WTC11 (cell line): Measurements from ENCODE around the gene MOV10L1. TPM values are rescaled to one million over a fixed set of nuclear protein-coding genes. Genes with fewer than 3 reads are reported as not detected.

ENCODE experiments used
- ATAC-seq: fragments of 200-7000 bp; cut with Tn5 transposase; 2 replicates; pipeline ENCODE4 v1.10.0; 2021; ENCODE audit warnings: mild to moderate bottlenecking, moderate library complexity
- CTCF ChIA-PET: fragments of 300-600 bp; sonication (Branson Sonifier 250); formaldehyde crosslinking; loops from one replicate; lab custom pipeline; 2021; ENCODE audit warnings: antibody characterized with exemption; lab: Charles Lee
- POLR2A ChIA-PET: fragments of 350-600 bp; sonication (Branson Sonifier 250); formaldehyde crosslinking; loops from one replicate; lab custom pipeline; 2021; ENCODE audit warnings: antibody characterized with exemption; lab: Charles Lee
- DNase-seq: peaks from one replicate; pipeline ENCODE4 v3.0.0; 2021; ENCODE audit warnings: low spot score
- H3K27ac Mint-ChIP-seq: 2 replicates; pipeline ENCODE4 v1.8.0; 2021; ENCODE audit warnings: mixed read lengths
- H3K27me3 Mint-ChIP-seq: 2 replicates; pipeline ENCODE4 v1.8.0; 2021; ENCODE audit warnings: low read depth, mild to moderate bottlenecking, moderate library complexity, mixed read lengths
- H3K36me3 Mint-ChIP-seq: 2 replicates; pipeline ENCODE4 v1.8.0; 2021; ENCODE audit warnings: mixed read lengths
- H3K4me1 Mint-ChIP-seq: 2 replicates; pipeline ENCODE4 v1.8.0; 2022; ENCODE audit warnings: mixed read lengths
- H3K4me3 Mint-ChIP-seq: 2 replicates; pipeline ENCODE4 v1.8.0; 2021; ENCODE audit warnings: mild to moderate bottlenecking, moderate library complexity, mixed read lengths
- H3K9me3 Mint-ChIP-seq: 2 replicates; pipeline ENCODE4 v1.8.0; 2021; ENCODE audit warnings: mixed read lengths
- ARID4B ChIP-seq: sonication (generic); formaldehyde crosslinking; IDR thresholded peaks from 2 replicates; pipeline ENCODE4 v1.8.0; 2023; ENCODE audit warnings: missing genetic modification reagents, mild to moderate bottlenecking, borderline replicate concordance
- ATF3 ChIP-seq: sonication (generic); formaldehyde crosslinking; conservative IDR thresholded peaks from 2 replicates; pipeline ENCODE4 v1.8.1; 2022; ENCODE audit warnings: mild to moderate bottlenecking, missing genetic modification reagents
- FOXK1 ChIP-seq: sonication (generic); formaldehyde crosslinking; IDR thresholded peaks from 2 replicates; pipeline ENCODE4 v1.8.0; 2022; ENCODE audit warnings: mild to moderate bottlenecking, moderate library complexity, missing genetic modification reagents
- FOXP1 ChIP-seq: sonication (generic); formaldehyde crosslinking; IDR thresholded peaks from 2 replicates; pipeline ENCODE4 v1.8.0; 2022; ENCODE audit warnings: missing genetic modification reagents, mild to moderate bottlenecking, moderate library complexity, borderline replicate concordance
- HMGA2 ChIP-seq: fragments of 250-450 bp; sonication (Bioruptor Pico); IDR thresholded peaks from 2 replicates; pipeline ENCODE4 v1.4.0; 2021; ENCODE audit warnings: mild to moderate bottlenecking, moderate library complexity
- JUN ChIP-seq: sonication (generic); formaldehyde crosslinking; IDR thresholded peaks from 2 replicates; pipeline ENCODE4 v1.8.0; 2023; ENCODE audit warnings: mild to moderate bottlenecking, missing genetic modification reagents
- NR2C2 ChIP-seq: sonication (generic); formaldehyde crosslinking; IDR thresholded peaks from 2 replicates; pipeline ENCODE4 v1.8.0; 2022; ENCODE audit warnings: mild to moderate bottlenecking, missing genetic modification reagents
- PRDM15 ChIP-seq: sonication (generic); formaldehyde crosslinking; IDR thresholded peaks from 2 replicates; pipeline ENCODE4 v1.8.0; 2022; ENCODE audit warnings: missing genetic modification reagents
- PRRX2 ChIP-seq: fragments of 250-450 bp; sonication (Bioruptor Pico); IDR thresholded peaks from 2 replicates; pipeline ENCODE4 v1.8.0; 2021; ENCODE audit warnings: mild to moderate bottlenecking
- RORB ChIP-seq: fragments of 250-450 bp; sonication (Bioruptor Pico); IDR thresholded peaks from 2 replicates; pipeline ENCODE4 v1.9.0; 2021; ENCODE audit warnings: mild to moderate bottlenecking
- ZBTB21 ChIP-seq: sonication (generic); formaldehyde crosslinking; IDR thresholded peaks from 2 replicates; pipeline ENCODE4 v1.8.1; 2023; ENCODE audit warnings: mild to moderate bottlenecking, missing genetic modification reagents, borderline replicate concordance
- ZBTB43 ChIP-seq: sonication (generic); formaldehyde crosslinking; IDR thresholded peaks from 2 replicates; pipeline ENCODE4 v1.8.1; 2023; ENCODE audit warnings: mild to moderate bottlenecking, missing genetic modification reagents
- ZNF121 ChIP-seq: sonication (generic); formaldehyde crosslinking; IDR thresholded peaks from 2 replicates; pipeline ENCODE4 v1.8.0; 2023; ENCODE audit warnings: missing genetic modification reagents
- ZNF219 ChIP-seq: sonication (generic); formaldehyde crosslinking; IDR thresholded peaks from 2 replicates; pipeline ENCODE4 v1.8.0; 2023; ENCODE audit warnings: missing genetic modification reagents, mild to moderate bottlenecking, borderline replicate concordance
- total RNA-seq: library from RNA; stranded (reverse); gene quantifications from 3 replicates; pipeline ENCODE4 v1.2.3, GENCODE V29; 2021
- TF ChIP-seq, protein P1 (sequence below): sonication (generic); formaldehyde crosslinking; IDR thresholded peaks from 2 replicates; pipeline ENCODE4 v1.8.0; 2022; ENCODE audit warnings: mild to moderate bottlenecking, missing genetic modification reagents
- TF ChIP-seq, protein P2 (sequence below): fragments of 250-450 bp; sonication (Bioruptor Pico); IDR thresholded peaks from 2 replicates; pipeline ENCODE4 v1.8.0; 2021; ENCODE audit warnings: mild to moderate bottlenecking
- TF ChIP-seq, protein P3 (sequence below): fragments of 250-450 bp; sonication (Bioruptor Pico); IDR thresholded peaks from 2 replicates; pipeline ENCODE4 v1.9.0; 2021; ENCODE audit warnings: mild to moderate bottlenecking
- TF ChIP-seq, protein P4 (sequence below): sonication (generic); formaldehyde crosslinking; IDR thresholded peaks from 2 replicates; pipeline ENCODE4 v1.8.0; 2022; ENCODE audit warnings: mild to moderate bottlenecking, missing genetic modification reagents
- TF ChIP-seq, protein P5 (sequence below): sonication (generic); formaldehyde crosslinking; IDR thresholded peaks from 2 replicates; pipeline ENCODE4 v1.8.1; 2022; ENCODE audit warnings: mild to moderate bottlenecking, moderate library complexity, missing genetic modification reagents

MOV10L1 gene
- total RNA-seq, 1 experiment from 2014 or later = not detected

DNA sequence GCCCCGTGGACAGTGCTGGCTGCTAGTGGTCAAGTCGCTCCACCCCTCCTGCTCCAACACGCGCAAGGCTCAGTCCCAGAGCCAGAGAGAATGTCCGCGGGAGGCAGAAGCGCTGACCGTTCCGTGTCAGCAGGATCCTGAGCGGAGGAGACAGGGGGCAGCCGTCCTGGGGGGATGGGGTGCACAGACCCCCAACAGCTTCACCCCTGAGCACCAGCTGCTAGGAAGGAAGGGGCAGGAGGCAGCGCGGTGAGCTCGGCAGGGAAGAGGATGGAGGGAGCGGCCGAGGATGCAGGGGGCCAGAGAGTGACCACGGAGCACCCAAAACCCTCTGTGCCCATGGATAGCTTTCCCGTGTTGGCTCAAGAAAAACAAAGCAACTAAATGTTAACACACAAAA lies 25.4 kb upstream of the MOV10L1 start (continued):
- no peak for TF ChIP-seq RORB (CRISPR knock-in tag)
- TF ChIP-seq JUN = no peak
- no peak for TF ChIP-seq ZBTB21 (CRISPR knock-in tag)

DNA sequence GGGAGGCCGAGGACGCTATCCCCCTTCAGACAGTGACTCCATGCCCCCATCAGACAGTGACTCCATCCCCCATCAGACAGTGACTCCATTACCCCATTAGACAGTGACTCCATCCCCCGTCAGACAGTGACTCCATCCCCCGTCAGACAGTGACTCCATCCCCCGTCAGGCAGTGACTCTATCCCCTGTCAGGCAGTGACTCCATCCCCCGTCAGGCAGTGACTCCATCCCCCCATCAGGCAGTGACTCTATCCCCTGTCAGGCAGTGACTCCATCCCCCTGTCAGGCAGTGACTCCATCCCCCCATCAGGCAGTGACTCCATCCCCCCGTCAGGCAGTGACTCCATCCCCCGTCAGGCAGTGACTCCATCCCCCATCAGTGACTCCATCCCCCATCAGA lies 22.6 kb upstream of the MOV10L1 start:
- no peaks in the 10 kb centered on the region for H3K4me1 Mint-ChIP-seq
- H3K27ac Mint-ChIP-seq = no peak overlapping the region
- ATAC-seq (no peak), DNase-seq (no peak)
- no peak for TF ChIP-seq ZBTB43 (CRISPR knock-in tag)
- TF ChIP-seq ZNF219 (CRISPR knock-in tag) = no peak
- TF ChIP-seq, protein P1, sequence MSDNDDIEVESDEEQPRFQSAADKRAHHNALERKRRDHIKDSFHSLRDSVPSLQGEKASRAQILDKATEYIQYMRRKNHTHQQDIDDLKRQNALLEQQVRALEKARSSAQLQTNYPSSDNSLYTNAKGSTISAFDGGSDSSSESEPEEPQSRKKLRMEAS = no peak
- no peak for TF ChIP-seq JUN
- TF ChIP-seq, protein P2, sequence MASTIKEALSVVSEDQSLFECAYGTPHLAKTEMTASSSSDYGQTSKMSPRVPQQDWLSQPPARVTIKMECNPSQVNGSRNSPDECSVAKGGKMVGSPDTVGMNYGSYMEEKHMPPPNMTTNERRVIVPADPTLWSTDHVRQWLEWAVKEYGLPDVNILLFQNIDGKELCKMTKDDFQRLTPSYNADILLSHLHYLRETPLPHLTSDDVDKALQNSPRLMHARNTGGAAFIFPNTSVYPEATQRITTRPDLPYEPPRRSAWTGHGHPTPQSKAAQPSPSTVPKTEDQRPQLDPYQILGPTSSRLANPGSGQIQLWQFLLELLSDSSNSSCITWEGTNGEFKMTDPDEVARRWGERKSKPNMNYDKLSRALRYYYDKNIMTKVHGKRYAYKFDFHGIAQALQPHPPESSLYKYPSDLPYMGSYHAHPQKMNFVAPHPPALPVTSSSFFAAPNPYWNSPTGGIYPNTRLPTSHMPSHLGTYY (CRISPR knock-in tag) = no peak
- TF ChIP-seq, protein P3, sequence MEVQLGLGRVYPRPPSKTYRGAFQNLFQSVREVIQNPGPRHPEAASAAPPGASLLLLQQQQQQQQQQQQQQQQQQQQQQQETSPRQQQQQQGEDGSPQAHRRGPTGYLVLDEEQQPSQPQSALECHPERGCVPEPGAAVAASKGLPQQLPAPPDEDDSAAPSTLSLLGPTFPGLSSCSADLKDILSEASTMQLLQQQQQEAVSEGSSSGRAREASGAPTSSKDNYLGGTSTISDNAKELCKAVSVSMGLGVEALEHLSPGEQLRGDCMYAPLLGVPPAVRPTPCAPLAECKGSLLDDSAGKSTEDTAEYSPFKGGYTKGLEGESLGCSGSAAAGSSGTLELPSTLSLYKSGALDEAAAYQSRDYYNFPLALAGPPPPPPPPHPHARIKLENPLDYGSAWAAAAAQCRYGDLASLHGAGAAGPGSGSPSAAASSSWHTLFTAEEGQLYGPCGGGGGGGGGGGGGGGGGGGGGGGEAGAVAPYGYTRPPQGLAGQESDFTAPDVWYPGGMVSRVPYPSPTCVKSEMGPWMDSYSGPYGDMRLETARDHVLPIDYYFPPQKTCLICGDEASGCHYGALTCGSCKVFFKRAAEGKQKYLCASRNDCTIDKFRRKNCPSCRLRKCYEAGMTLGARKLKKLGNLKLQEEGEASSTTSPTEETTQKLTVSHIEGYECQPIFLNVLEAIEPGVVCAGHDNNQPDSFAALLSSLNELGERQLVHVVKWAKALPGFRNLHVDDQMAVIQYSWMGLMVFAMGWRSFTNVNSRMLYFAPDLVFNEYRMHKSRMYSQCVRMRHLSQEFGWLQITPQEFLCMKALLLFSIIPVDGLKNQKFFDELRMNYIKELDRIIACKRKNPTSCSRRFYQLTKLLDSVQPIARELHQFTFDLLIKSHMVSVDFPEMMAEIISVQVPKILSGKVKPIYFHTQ (CRISPR knock-in tag) = no peak
- TF ChIP-seq ATF3 = no peak
- TF ChIP-seq, protein P4, sequence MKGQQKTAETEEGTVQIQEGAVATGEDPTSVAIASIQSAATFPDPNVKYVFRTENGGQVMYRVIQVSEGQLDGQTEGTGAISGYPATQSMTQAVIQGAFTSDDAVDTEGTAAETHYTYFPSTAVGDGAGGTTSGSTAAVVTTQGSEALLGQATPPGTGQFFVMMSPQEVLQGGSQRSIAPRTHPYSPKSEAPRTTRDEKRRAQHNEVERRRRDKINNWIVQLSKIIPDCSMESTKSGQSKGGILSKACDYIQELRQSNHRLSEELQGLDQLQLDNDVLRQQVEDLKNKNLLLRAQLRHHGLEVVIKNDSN (CRISPR knock-in tag) = no peak
- no peak for TF ChIP-seq ARID4B
- TF ChIP-seq ZNF121 (CRISPR knock-in tag) = no peak
- TF ChIP-seq, protein P5, sequence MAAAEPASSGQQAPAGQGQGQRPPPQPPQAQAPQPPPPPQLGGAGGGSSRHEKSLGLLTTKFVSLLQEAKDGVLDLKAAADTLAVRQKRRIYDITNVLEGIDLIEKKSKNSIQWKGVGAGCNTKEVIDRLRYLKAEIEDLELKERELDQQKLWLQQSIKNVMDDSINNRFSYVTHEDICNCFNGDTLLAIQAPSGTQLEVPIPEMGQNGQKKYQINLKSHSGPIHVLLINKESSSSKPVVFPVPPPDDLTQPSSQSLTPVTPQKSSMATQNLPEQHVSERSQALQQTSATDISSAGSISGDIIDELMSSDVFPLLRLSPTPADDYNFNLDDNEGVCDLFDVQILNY (CRISPR knock-in tag) = no peak
- no peak for TF ChIP-seq PRRX2
- no peak for TF ChIP-seq HMGA2
- TF ChIP-seq FOXK1 = no peak
- no peak for TF ChIP-seq NR2C2 (CRISPR knock-in tag)
- TF ChIP-seq FOXP1 (CRISPR knock-in tag) = no peak
- TF ChIP-seq PRDM15 (CRISPR knock-in tag) = no peak
- ChIA-PET CTCF (no interaction called here), POLR2A (no interaction called here)
- H3K9me3 Mint-ChIP-seq = no peaks in the 10 kb centered on the region
- H3K4me3 Mint-ChIP-seq = no peak overlapping the region
- no peaks in the 10 kb centered on the region for H3K36me3 Mint-ChIP-seq
- no peaks in the 10 kb centered on the region for H3K27me3 Mint-ChIP-seq
